GF-D8 (cell line): ENCODE results near the gene HDAC5.
"Not testable (repeated sequence)": the region's sequence is repeated elsewhere in the genome, so short reads cannot be mapped to it uniquely, and the experiment has no call there.

Experiments used
- DNase-seq: peaks from one replicate; lab custom pipeline; 2025; lab: John Stamatoyannopoulos, UW

The HDAC5 gene

DNA sequence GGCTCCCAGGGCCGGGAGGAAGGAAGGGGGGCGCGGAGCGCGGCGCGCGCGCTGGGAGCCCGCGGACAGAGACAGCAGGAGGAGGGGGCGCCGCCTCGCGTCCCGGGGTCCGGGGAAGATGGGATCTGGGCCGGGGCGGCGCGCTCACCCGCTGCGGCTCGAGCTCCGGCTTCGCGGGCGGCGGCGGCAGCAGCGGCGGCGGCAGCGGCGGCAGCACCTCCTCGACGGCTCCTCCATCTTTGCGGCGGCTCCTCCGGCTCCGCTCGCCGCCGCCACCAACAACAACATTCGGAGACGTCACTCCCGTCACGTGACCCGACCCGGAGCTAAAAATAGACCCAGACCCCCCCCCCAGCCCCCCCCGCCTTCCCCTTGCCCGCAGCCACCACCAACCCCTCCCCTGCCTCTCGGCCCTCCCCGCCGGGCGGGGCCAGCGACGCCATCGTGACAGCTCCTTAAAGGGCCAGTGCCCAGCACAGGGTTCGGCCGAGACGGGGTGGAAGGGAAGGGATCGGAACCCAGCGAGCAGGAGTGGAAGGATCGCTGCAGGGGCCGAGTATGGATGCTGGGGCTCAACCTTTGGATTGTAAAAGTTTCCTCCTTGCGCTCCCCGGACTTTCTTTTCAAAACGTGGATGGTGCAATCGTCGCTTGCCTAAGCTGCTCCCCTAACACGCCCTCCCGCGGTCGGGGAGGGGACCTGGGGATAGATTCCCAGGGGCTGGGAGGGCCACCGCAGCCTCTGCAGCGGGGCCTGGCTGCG lies at the start of gene HDAC5:
Gene HDAC5 (minus strand): TSS at position 286 of the 762 bp plus-strand sequence. CDS start 6,126 bp downstream, outside the sequence.
- DNase-seq: peak; percentile 74

- no peak for DNase-seq
These were observed 48.6 kb upstream of the HDAC5 start for GRCh38 chr17:44171931-44172455.

DNA sequence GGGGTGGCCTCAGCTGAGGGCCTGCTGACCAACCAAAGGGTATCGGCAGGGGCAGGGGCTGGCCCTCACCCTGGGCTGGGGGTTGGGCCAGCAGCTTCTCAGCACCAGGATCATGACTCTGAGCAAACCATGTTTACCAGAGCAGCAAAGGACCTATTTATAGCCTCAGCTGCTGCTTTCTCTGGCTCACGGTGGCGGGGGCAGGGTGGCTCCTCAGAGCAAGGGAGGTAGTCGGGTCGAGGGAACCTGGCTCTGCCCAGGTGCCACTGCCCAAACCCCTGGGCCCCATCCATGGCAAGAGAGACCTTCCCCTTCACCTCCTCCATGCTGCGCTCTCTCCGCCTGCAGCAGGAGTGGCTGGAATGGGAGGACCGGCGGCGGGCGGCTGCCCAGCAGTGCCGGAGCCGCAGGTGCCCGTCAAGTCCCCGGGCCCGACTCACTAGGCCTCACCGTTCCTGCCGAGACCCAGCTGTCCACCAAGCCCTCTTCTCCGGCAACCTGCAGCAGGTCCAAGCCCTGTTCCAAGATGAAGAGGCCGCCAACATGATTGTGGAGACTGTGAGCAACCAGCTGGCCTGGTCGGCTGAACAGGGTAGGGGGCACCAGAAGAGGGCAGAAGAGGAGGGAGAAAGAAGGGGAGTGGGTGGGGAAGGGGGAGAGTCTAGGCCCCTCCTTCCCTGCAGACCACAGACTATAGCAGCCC lies 47.2 kb upstream of the HDAC5 start, which contains the start of gene ASB16:
Gene ASB16 (plus strand): TSS at position 206 of the 703 bp plus-strand sequence. CDS start 86 bp downstream, at position 292.
- no peak for DNase-seq

- no peak for DNase-seq
These were observed 46.7 kb upstream of the HDAC5 start for GRCh38 chr17:44170135-44170498.

DNA sequence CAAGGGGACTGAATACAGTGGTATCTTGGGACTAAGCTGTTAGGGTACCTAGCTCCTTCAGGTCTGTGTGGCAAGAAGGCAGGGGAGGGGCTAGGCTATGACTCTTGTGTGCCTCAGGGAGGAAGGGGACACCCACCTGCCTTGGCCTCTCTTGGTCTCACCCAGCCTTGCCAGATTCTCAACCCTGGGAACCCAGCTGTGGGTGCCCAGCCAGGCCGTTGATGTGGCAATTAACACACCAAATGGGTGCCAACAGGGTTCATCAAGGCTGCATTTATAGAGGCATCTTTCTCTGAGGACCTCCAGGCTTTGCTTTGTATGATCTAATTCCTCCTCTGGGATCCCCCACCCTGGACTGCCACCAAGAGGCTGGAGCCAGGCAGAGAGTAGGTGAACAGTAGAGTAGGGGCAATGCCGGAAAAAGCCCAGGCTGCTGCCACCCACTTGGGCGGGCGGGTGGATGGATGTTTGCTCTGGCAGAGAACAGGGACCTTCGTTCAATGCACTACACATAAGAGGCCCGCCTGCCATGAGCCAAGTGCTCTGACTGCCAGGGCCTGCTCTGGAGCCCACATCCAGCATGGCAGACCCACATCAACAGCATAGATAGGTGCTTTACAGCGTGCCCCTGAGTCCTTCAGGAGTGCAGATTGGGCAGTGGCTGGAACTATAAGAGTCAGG lies 43.9 kb upstream of the HDAC5 start:
- DNase-seq: no peak

- no peak for DNase-seq
These were observed 41.0 kb upstream of the HDAC5 start for GRCh38 chr17:44164476-44164875.

DNA sequence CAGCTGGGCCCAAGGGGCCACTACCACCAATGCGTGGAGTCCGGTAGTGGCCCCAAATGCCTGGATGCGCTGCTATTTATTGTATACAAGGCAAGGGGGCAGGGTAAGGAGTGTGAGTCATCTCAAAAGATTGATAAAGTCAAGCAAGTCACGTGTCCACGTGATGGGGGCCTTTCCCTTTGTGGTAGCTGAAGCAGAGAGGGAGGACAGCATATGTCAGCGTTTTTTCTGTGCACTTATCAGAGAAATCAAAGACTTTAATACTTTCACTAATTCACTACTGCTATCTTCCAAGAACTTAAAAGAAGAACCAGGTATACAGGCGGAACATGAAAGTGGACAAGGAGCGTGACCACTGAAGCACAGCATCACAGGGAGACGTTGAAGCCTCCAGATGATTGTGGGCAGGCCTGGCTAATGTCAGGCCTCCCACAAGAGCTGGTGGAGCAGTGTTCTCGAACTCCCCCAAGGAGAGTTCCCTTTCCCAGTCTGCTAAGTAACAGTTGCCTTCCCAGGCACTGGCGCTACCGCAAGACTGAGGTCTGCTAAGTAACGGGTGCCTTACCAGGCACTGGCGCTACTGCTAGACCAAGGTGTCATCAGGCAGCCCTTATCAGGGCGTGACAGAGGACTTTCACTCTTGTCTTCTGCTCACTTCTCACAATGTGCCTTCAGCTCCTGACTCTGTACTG lies 36.2 kb upstream of the HDAC5 start:
- DNase-seq: no peak

DNA sequence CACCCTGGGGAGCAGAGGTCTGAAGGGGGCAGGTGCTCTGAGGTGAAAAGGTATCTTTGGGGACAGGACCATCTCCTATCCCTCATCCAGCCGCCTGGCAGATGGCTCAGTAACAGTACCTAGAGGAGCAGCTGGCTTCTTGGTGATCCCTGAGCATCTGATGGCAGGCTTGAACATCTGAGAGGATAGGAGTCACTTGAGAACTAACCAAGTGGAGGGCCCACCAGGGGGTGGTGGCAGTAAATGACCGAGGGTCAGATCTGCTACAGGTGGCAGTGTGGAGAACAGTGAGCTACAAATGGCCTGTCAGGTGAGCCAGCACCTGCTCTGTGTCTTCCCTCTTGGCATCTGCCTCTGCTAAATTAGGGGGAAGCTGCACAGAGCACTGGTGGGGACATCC lies 32.0 kb upstream of the HDAC5 start:
- DNase-seq: no peak

- DNase-seq: no peak
These were observed 29.4 kb upstream of the HDAC5 start for GRCh38 chr17:44152875-44153274.

- no peak for DNase-seq
These were observed 26.4 kb upstream of the HDAC5 start for GRCh38 chr17:44149750-44150329.

GRCh38 chr17:44149066-44149465 lies 25.6 kb upstream of the HDAC5 start:
- DNase-seq: peak; percentile 36

GRCh38 chr17:44147812-44148211 lies 24.4 kb upstream of the HDAC5 start:
- no peak for DNase-seq

GRCh38 chr17:44146375-44147346 lies 23.2 kb upstream of the HDAC5 start:
- DNase-seq: no peak

DNA sequence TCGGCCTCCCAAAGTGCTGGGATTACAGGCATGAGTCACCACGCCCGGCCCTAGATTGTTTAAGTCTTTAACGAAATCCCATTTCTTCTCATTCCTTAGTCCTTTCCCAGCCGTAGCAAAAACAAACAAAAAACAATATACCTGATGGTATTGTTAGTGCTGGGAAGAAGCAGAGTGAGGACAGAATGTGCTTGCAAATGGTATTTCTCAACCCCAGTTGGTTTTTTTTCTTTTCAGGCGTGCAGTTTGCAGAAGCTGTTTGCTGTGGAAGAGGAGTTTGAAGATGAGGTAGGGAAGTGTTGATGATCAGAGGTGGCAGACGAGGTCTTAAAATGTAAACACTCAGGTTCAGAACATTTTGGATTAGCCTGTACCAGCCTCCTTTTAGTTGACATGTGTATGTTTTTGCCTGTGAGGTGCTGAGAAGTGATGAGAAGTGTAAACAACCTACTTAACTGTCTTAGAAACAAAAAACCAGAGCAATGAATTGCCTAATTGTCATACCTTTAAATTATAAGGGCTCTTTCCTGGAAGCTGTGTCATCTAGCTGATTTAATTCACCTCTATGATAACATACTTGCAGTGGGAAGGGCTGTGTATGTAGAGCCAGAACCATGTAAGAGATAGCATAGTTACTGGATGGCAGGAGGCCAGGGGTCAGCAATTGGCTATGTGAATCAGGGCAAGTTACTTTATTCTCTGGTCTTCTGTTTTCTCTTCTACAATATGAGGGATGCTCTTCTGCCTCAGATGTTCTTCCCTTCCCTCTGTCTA lies 21.7 kb upstream of the HDAC5 start:
- no peak for DNase-seq

GRCh38 chr17:44143921-44144320 lies 20.5 kb upstream of the HDAC5 start:
- DNase-seq: not testable (repeated sequence)

- no peak for DNase-seq
These were observed 14.7 kb upstream of the HDAC5 start for GRCh38 chr17:44137891-44138709.

- no peak for DNase-seq
These were observed 11.5 kb upstream of the HDAC5 start for GRCh38 chr17:44134752-44135568.
